ENCODE data around the gene AADACL4. TPM values are rescaled to one million over a fixed set of nuclear protein-coding genes. Genes with fewer than 3 reads are reported as not detected.
"Not testable (repeated sequence)": the region's sequence is repeated elsewhere in the genome, so short reads cannot be mapped to it uniquely, and the experiment has no call there.

The AADACL4 gene
- total RNA-seq, 1 donor from 2014 or later = not detected

GRCh38 chr1:12709696-12710095, 65.8 kb downstream of the AADACL4 start:
- no peaks in the 10 kb centered on the region for H3K27me3 ChIP-seq
- H3K36me3 ChIP-seq = no peaks in the 10 kb centered on the region
- no peaks in the 10 kb centered on the region for H3K9me3 ChIP-seq
- H3K4me1 ChIP-seq = no peaks in the 10 kb centered on the region
- intact Hi-C loops (cut with DNase I) = no loop called here
- ATAC-seq = no peak
- DNase-seq = no peak
- no peak for TF ChIP-seq CTCF (IDR thresholded peaks at IDR 0.05)
- no peak overlapping the region for H3K27ac ChIP-seq
- H3K4me3 ChIP-seq = no peak overlapping the region

- ATAC-seq (no peak), DNase-seq (no peak)
- Histone ChIP-seq H3K9me3 (no peaks in the 10 kb centered on the region), H3K4me3 (no peak overlapping the region), H3K4me1 (no peaks in the 10 kb centered on the region), H3K36me3 (no peaks in the 10 kb centered on the region), H3K27ac (no peak overlapping the region), H3K27me3 (no peaks in the 10 kb centered on the region)
- intact Hi-C loops (cut with DNase I) = no loop called here
- no peak for TF ChIP-seq CTCF (IDR thresholded peaks at IDR 0.05)
These were observed 67.7 kb downstream of the AADACL4 start for GRCh38 chr1:12711536-12711935.

- Histone ChIP-seq H3K9me3 (no peaks in the 10 kb centered on the region), H3K27ac (no peak overlapping the region), H3K4me1 (no peaks in the 10 kb centered on the region), H3K4me3 (no peak overlapping the region), H3K27me3 (no peaks in the 10 kb centered on the region), H3K36me3 (no peaks in the 10 kb centered on the region)
- TF ChIP-seq CTCF (IDR thresholded peaks at IDR 0.05) = no peak
- intact Hi-C loops (cut with DNase I) = no loop called here
- no peak for ATAC-seq
- DNase-seq = no peak
These were observed 68.2 kb downstream of the AADACL4 start for GRCh38 chr1:12712076-12712475.

- TF ChIP-seq CTCF (IDR thresholded peaks at IDR 0.05) = no peak
- H3K36me3 ChIP-seq = no peaks in the 10 kb centered on the region
- H3K27me3 ChIP-seq = no peaks in the 10 kb centered on the region
- ATAC-seq (no peak), DNase-seq (no peak)
- no peak overlapping the region for H3K27ac ChIP-seq
- H3K4me1 ChIP-seq = no peaks in the 10 kb centered on the region
- intact Hi-C loops (cut with DNase I) = no loop called here
- no peak overlapping the region for H3K4me3 ChIP-seq
- no peaks in the 10 kb centered on the region for H3K9me3 ChIP-seq
These were observed 69.0 kb downstream of the AADACL4 start for GRCh38 chr1:12712929-12713328.

GRCh38 chr1:12713651-12714050, 69.8 kb downstream of the AADACL4 start:
- H3K27me3 ChIP-seq; H3K4me1 ChIP-seq; H3K27ac ChIP-seq; H3K4me3 ChIP-seq; H3K36me3 ChIP-seq; ATAC-seq; DNase-seq; H3K9me3 ChIP-seq; intact Hi-C loops (cut with DNase I): not testable (repeated sequence)

- intact Hi-C loops (cut with DNase I) = no loop called here
- no peak for TF ChIP-seq CTCF (IDR thresholded peaks at IDR 0.05)
- no peak for DNase-seq
- no peaks in the 10 kb centered on the region for H3K27me3 ChIP-seq
- no peaks in the 10 kb centered on the region for H3K36me3 ChIP-seq
- no peak overlapping the region for H3K4me3 ChIP-seq
- no peak overlapping the region for H3K27ac ChIP-seq
- no peak for ATAC-seq
- H3K4me1 ChIP-seq = no peaks in the 10 kb centered on the region
- no peaks in the 10 kb centered on the region for H3K9me3 ChIP-seq
These were observed 71.0 kb downstream of the AADACL4 start for GRCh38 chr1:12714710-12715475.
